GM12878 (cell line): Measurements from ENCODE around the gene LONRF2. TPM values are rescaled to one million over a fixed set of nuclear protein-coding genes. Genes with fewer than 3 reads are reported as not detected.

Experiments
- ATAC-seq: fragments of 200-7000 bp; cut with Tn5 transposase; 3 replicates; pipeline ENCODE4 v1.9.1; 2020; ENCODE audit warnings: mild to moderate bottlenecking, moderate library complexity
- BruUV-seq: library from RNA; stranded (reverse); fragments of 400-500 nt; replicated peaks from 2 replicates; lab custom pipeline; 2021; lab: Mats Ljungman, UMichigan
- CTCF ChIA-PET: fragments of 300-600 bp; sonication (Branson Sonifier 250); formaldehyde crosslinking; extraction: SDS; loops from one replicate; lab custom pipeline; 2021; ENCODE audit warnings: inconsistent platforms; lab: Yijun Ruan, JAX
- POLR2A ChIA-PET: fragments of 350-600 bp; formaldehyde crosslinking; extraction: SDS; loops from one replicate; lab custom pipeline; 2021; ENCODE audit warnings: inconsistent platforms; lab: Charles Lee
- RAD21 ChIA-PET: fragments of 300-600 bp; sonication (Branson Sonifier 250); formaldehyde crosslinking; loops from one replicate; lab custom pipeline; 2023; ENCODE audit warnings: antibody characterized with exemption; ENCODE audit not compliant: unreplicated experiment; lab: Charles Lee
- SMC1A ChIA-PET: fragments of 300-600 bp; sonication (Branson Sonifier 250); formaldehyde crosslinking; loops from one replicate; lab custom pipeline; 2023; ENCODE audit not compliant: unreplicated experiment, uncharacterized antibody; lab: Charles Lee
- DNase-seq: peaks from one replicate; pipeline ENCODE4 v3.0.0-alpha.2; 2011; ENCODE audit warnings: low read depth, low spot score
- FAIRE-seq: peaks from 3 replicates; lab custom pipeline; 2011; peaks lifted over from hg19 to GRCh38; lab: Jason Lieb, UNC
- H2AFZ ChIP-seq: 2 replicates; pipeline ENCODE4 v1.6.0; 2011; ENCODE audit warnings: low read depth, low read length, control low read depth; ENCODE audit not compliant: control insufficient read depth
- H3K27ac ChIP-seq: 2 replicates; pipeline ENCODE4 v1.5.1; 2011; ENCODE audit warnings: control low read depth; ENCODE audit not compliant: control insufficient read depth, insufficient read depth
- H3K27me3 ChIP-seq, 2 experiments: replicated peaks in 1 of 2; 2 replicates each; pipeline versions ENCODE4 v1.6.0 to v1.6.1; 2011; ENCODE audit warnings: low read length in 1 of 2; ENCODE audit not compliant: control insufficient read depth in 2 of 2, insufficient read depth in 2 of 2
- H3K36me3 ChIP-seq, 2 experiments: 2 replicates each; pipeline ENCODE4 v1.5.1; 2011; ENCODE audit warnings: low read length in 1 of 2; ENCODE audit not compliant: control insufficient read depth in 2 of 2, insufficient read depth in 2 of 2
- H3K4me1 ChIP-seq: 2 replicates; pipeline ENCODE4 v1.6.1; 2011; ENCODE audit warnings: mild to moderate bottlenecking, low read length, moderate library complexity, mixed read lengths; ENCODE audit not compliant: control insufficient read depth, insufficient read depth
- H3K4me2 ChIP-seq: 2 replicates; pipeline ENCODE4 v1.6.0; 2011; ENCODE audit warnings: control low read depth; ENCODE audit not compliant: control insufficient read depth, insufficient read depth
- H3K4me3 ChIP-seq: fragments of 200-600 bp; sonication (generic); 2 replicates; pipeline ENCODE4 v1.5.1; 2016
- H3K79me2 ChIP-seq: 2 replicates; pipeline ENCODE4 v1.6.0; 2011; ENCODE audit warnings: low read length; ENCODE audit not compliant: control insufficient read depth, insufficient read depth
- H3K9ac ChIP-seq: 2 replicates; pipeline ENCODE4 v1.8.0; 2011; ENCODE audit warnings: low read length, control low read depth, mixed read lengths; ENCODE audit not compliant: control insufficient read depth, insufficient read depth
- H3K9me3 ChIP-seq: replicated peaks from 3 replicates; pipeline ENCODE4 v1.5.1; 2011; ENCODE audit warnings: mild to moderate bottlenecking, low read length; ENCODE audit not compliant: control insufficient read depth, insufficient read depth
- H4K20me1 ChIP-seq: 2 replicates; pipeline ENCODE4 v1.6.0; 2011; ENCODE audit not compliant: control insufficient read depth, insufficient read depth
- ASH2L ChIP-seq: fragments of 300-600, 200-600 bp; sonication (generic); IDR thresholded peaks from 2 replicates; pipeline ENCODE4 v1.6.1; 2017; ENCODE audit warnings: low read depth, mild to moderate bottlenecking, borderline replicate concordance
- BRCA1 ChIP-seq: IDR thresholded peaks from 2 replicates; pipeline ENCODE4 v1.6.1; 2011; ENCODE audit warnings: low read depth, low read length, improper control_type of control experiment
- EGR1 ChIP-seq, 2 experiments: IDR thresholded peaks; 1 replicate in 1 of 2; 2 replicates in 1 of 2; pipeline ENCODE4 v1.6.1; 2011 to 2012; ENCODE audit warnings: low read depth in 2 of 2, low read length in 2 of 2, borderline replicate concordance in 1 of 2, mild to moderate bottlenecking in 1 of 2, moderate library complexity in 1 of 2
- RAD51 ChIP-seq: fragments of 450-650 bp; IDR thresholded peaks from 2 replicates; pipeline ENCODE4 v1.6.1; 2016; ENCODE audit warnings: moderate library complexity, mild to moderate bottlenecking, inconsistent platforms
- WGBS: methylation state at CpG from one replicate; pipeline ENCODE4 v1.1.6; 2016; ENCODE audit warnings: low lambda C conversion rate; ENCODE audit not compliant: insufficient replicate concordance, insufficient coverage; ENCODE audit errors: missing lambda C conversion rate; 5-methylcytosine and 5-hydroxymethylcytosine counted together
- in situ Hi-C: fragments of 300-500 bp; cut with MboI; formaldehyde crosslinking; loops from 9 replicates; pipeline ENCODE4 v1.14.3; 2018; ENCODE audit warnings: mixed read lengths
- intact Hi-C: fragments of 100-400 bp; cut with micrococcal nuclease; formaldehyde crosslinking; loops from one replicate; pipeline ENCODE4 v1.14.2; 2022; ENCODE audit not compliant: unreplicated experiment
- polyA plus RNA-seq, 11 experiments: library from polyadenylated mRNA; depleted of rRNA in 4 of 11; unstranded in 6 of 11; stranded (reverse) in 5 of 11; fragments of >200 nt; fragmentation: Nextera tagmentation in 4 of 11; fragmentation: Illumina TruSeq in 1 of 11; extraction: Ambion mirVana in 4 of 11; extraction: Trizol in 1 of 11; gene quantifications; 1 replicate in 1 of 11; 2 replicates in 10 of 11; pipeline versions ENCODE4 v1.2.1 to v1.2.3, GENCODE V29; 2011 to 2016; ENCODE audit warnings: inconsistent platforms in 2 of 11, missing spikeins in 2 of 11, low read depth in 1 of 11
- total RNA-seq, 4 experiments: library from RNA; depleted of rRNA in 3 of 4; stranded (reverse); fragments of >200 nt in 3 of 4; fragmentation: Illumina TruSeq in 1 of 4; extraction: Trizol in 1 of 4; gene quantifications; 2 replicates each; pipeline versions ENCODE4 v1.2.1 to v1.2.3, GENCODE V29; 2013 to 2021
- TF ChIP-seq, protein P1 (sequence below): fragments of 450-650 bp; IDR thresholded peaks from 2 replicates; pipeline ENCODE4 v1.6.1; 2017; ENCODE audit warnings: mild to moderate bottlenecking, low read depth, inconsistent platforms; ENCODE audit not compliant: poor library complexity, severe bottlenecking
- TF ChIP-seq, protein P2 (sequence below): fragments of 450-650 bp; IDR thresholded peaks from 2 replicates; pipeline ENCODE4 v1.6.1; 2016; ENCODE audit warnings: mild to moderate bottlenecking

The LONRF2 gene
- total and polyA plus RNA-seq, 10 of the 15 experiments (the other 5 are each of a cell fraction or from before 2014, with no cell fraction given) = under 0.01 to 0.04 (median 0.01) TPM; not detected in 4

DNA sequence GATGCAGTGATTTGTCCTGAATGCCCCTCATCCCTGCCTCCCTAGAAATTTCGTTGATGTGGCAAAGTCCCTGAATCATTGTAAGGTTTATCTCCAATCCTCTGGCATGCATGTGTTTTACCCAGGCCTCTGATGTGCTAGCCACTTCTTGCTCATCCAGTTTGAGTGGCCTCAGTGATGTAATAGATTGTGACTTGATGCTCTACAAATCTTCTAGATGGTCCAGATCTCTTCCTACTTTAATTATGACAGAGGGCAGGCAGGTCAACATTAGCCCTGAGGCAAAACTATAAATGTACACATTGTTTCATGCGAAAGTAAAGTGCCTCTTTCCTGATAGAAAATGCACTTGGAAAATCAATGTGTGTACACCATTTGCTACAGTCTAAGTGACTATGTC, 54.5 kb downstream of the LONRF2 start:
- Histone ChIP-seq H4K20me1 (no peaks in the 10 kb centered on the region), H3K9ac (no peak overlapping the region), H3K4me1 (no peaks in the 10 kb centered on the region), H3K4me2 (no peak overlapping the region), H2AFZ (no peak overlapping the region), H3K79me2 (no peaks in the 10 kb centered on the region), H3K9me3 (no peaks in the 10 kb centered on the region), H3K27me3 (no peaks in the 10 kb centered on the region; a peak in 2 of 4 replicates), H3K36me3 (no peaks in the 10 kb centered on the region), H3K27ac (no peak overlapping the region), H3K4me3 (no peak overlapping the region)
- ATAC-seq = no peak
- WGBS = 35% methylated on average over 2 of the region's 2 CpGs
- DNase-seq = no peak
- in situ Hi-C loops = loop anchor here (10.0 kb wide), 1 partner anchor 717 kb away; no protein-coding TSS in a partner anchor
- intact Hi-C loops = loop anchor here (10.0 kb wide), 2 partner anchors 217 to 337 kb away; no protein-coding TSS in a partner anchor
- no peak for FAIRE-seq
- BruUV-seq = no TSS peak
- TF ChIP-seq, protein P1, sequence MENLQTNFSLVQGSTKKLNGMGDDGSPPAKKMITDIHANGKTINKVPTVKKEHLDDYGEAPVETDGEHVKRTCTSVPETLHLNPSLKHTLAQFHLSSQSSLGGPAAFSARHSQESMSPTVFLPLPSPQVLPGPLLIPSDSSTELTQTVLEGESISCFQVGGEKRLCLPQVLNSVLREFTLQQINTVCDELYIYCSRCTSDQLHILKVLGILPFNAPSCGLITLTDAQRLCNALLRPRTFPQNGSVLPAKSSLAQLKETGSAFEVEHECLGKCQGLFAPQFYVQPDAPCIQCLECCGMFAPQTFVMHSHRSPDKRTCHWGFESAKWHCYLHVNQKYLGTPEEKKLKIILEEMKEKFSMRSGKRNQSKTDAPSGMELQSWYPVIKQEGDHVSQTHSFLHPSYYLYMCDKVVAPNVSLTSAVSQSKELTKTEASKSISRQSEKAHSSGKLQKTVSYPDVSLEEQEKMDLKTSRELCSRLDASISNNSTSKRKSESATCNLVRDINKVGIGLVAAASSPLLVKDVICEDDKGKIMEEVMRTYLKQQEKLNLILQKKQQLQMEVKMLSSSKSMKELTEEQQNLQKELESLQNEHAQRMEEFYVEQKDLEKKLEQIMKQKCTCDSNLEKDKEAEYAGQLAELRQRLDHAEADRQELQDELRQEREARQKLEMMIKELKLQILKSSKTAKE = no peak
- no peak for TF ChIP-seq EGR1 (IDR thresholded peaks at IDR 0.05; ENCODE audit: borderline replicate concordance in 1 of 2, low read depth in 2 of 2, low read length in 2 of 2)
- no peak for TF ChIP-seq BRCA1
- TF ChIP-seq, protein P2, sequence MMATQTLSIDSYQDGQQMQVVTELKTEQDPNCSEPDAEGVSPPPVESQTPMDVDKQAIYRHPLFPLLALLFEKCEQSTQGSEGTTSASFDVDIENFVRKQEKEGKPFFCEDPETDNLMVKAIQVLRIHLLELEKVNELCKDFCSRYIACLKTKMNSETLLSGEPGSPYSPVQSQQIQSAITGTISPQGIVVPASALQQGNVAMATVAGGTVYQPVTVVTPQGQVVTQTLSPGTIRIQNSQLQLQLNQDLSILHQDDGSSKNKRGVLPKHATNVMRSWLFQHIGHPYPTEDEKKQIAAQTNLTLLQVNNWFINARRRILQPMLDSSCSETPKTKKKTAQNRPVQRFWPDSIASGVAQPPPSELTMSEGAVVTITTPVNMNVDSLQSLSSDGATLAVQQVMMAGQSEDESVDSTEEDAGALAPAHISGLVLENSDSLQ = no peak
- no peak for TF ChIP-seq ASH2L
- TF ChIP-seq RAD51 = no peak
- POLR2A ChIA-PET = no interaction called here
- RAD21 ChIA-PET = no interaction called here
- SMC1A ChIA-PET = no interaction called here
- CTCF ChIA-PET = interaction anchor here (2.2 to 2.4 kb wide), 2 partner anchors 113 kb away, joined by 9 to 16 read pairs; no protein-coding TSS in a partner anchor
